Ovary (tissue), 3 donors: ENCODE data around the gene SLC44A4.

Experiments used
- CTCF ChIP-seq, 3 donors: fragments of 450-650 bp in 2 of 3; fragments of 200-600 bp in 1 of 3; IDR thresholded peaks; one replicate each; pipeline versions ENCODE4 v1.5.1 to v1.8.0; 2016 to 2022; ENCODE audit warnings: antibody characterized with exemption in 3 of 3, mild to moderate bottlenecking in 1 of 3
- POLR2A ChIP-seq: fragments of 450-650 bp; IDR thresholded peaks from one replicate; pipeline ENCODE4 v1.6.1; 2017; ENCODE audit warnings: antibody characterized with exemption, mild to moderate bottlenecking, moderate library complexity
- donor health status: DM: no; HTN: no; CAD: no.

DNA sequence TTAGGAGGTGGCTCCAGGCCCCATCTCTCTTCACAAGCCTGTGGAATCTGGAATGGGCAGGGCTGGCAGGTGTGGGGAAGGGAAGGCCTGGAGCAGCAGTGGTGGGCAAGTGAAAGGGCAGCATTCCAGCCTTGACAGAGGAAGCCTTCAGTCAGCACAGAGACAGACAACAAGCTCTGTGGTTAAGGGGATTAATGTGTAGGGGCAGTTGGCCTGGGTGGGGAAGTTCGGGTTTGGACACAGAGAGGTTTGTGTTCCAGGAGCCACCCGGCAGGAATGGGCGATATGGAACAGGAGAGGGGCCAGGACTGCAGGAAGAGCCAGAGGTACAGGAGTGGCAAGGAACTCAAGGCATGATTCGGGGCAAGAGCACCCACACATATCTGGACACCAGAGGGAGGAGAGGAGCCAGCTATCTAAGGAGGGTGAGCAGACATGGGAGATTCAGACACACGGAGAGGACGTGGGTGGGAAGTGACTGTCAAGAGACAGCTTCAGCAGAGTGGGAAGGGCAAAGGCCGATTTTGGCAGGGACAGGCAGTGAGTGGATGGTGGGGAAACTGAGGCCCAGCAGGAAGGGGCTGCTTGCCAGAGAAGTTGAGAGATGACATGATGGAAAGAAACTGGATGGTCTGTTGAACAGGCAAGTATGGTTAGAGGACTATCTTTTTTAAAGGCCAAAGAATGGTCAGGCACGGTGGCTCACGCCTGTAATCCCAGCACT, 2.5 kb upstream of the SLC44A4 start:
- no peak for TF ChIP-seq POLR2A
- TF ChIP-seq CTCF (IDR thresholded peaks at IDR 0.05): no peak
